Inferior parietal cortex (tissue), 1 donor: ENCODE results near the gene GCAT.

Experiments used
- DNase-seq: peaks from one replicate; pipeline ENCODE4 v3.0.0-alpha.2; 2016; ENCODE audit errors: extremely low spot score

Gene GCAT

GRCh38 chr22:37807410-37808293 lies at the start of gene GCAT:
TSS of gene GCAT (plus strand) at chr22:37807934. CDS start at chr22:37807968, 34 bp downstream.
- peak; percentile 86 for DNase-seq

GRCh38 chr22:37758694-37759093 lies 49.0 kb upstream of the GCAT start:
- DNase-seq, result no peak

- no peak for DNase-seq
These were observed 48.5 kb upstream of the GCAT start for GRCh38 chr22:37759281-37759680.

GRCh38 chr22:37760152-37760551 lies 47.6 kb upstream of the GCAT start:
- no peak for DNase-seq

GRCh38 chr22:37762389-37762836 lies 45.3 kb upstream of the GCAT start:
- no peak for DNase-seq

- DNase-seq, result no peak
These were observed 44.7 kb upstream of the GCAT start for GRCh38 chr22:37763012-37763411.

- DNase-seq, result no peak
These were observed 44.1 kb upstream of the GCAT start for GRCh38 chr22:37763652-37764051.

GRCh38 chr22:37764622-37765021 lies 43.1 kb upstream of the GCAT start:
- no peak for DNase-seq

- DNase-seq, result no peak
These were observed 42.2 kb upstream of the GCAT start for GRCh38 chr22:37765498-37765897.

GRCh38 chr22:37765953-37766576 lies 41.7 kb upstream of the GCAT start:
- no peak for DNase-seq

- no peak for DNase-seq
These were observed 39.5 kb upstream of the GCAT start for GRCh38 chr22:37768273-37768672.

GRCh38 chr22:37769056-37769455 lies 38.7 kb upstream of the GCAT start:
- no peak for DNase-seq

GRCh38 chr22:37771081-37771480 lies 36.7 kb upstream of the GCAT start:
- no peak for DNase-seq

GRCh38 chr22:37771702-37772427 lies 35.9 kb upstream of the GCAT start:
- no peak for DNase-seq

- no peak for DNase-seq
These were observed 33.0 kb upstream of the GCAT start for GRCh38 chr22:37774728-37775127.

GRCh38 chr22:37775785-37776638 lies 31.7 kb upstream of the GCAT start:
- DNase-seq, result no peak

GRCh38 chr22:37776639-37777005 lies 31.1 kb upstream of the GCAT start:
- DNase-seq, result no peak

- DNase-seq, result no peak
These were observed 30.5 kb upstream of the GCAT start for GRCh38 chr22:37777122-37777687.

GRCh38 chr22:37778370-37779009 lies 29.2 kb upstream of the GCAT start:
- no peak for DNase-seq

- DNase-seq, result no peak
These were observed 26.2 kb upstream of the GCAT start for GRCh38 chr22:37781434-37782059.
